Measurements from ENCODE around the gene OR10P1.

DNA sequence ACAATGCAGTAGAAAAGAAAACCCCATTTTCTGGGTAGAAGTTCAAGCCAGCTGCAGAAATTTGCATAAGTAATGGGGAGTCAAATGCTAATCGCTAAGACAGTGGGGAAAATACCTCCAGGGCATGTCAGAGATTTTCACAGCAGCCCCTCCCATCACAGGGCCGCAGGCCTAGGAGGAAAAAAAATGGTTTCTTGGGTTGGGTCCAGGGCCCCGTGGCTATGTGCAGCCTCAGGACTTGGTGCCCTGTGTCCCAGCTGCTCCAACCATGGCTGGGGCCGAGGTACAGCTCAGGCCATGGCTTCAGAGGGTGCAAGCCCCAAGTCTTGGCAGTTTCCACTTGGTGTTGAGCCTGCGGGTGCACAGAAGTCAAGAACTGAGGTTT, 14.6 kb downstream of the OR10P1 start:
- TF ChIP-seq, protein P1, sequence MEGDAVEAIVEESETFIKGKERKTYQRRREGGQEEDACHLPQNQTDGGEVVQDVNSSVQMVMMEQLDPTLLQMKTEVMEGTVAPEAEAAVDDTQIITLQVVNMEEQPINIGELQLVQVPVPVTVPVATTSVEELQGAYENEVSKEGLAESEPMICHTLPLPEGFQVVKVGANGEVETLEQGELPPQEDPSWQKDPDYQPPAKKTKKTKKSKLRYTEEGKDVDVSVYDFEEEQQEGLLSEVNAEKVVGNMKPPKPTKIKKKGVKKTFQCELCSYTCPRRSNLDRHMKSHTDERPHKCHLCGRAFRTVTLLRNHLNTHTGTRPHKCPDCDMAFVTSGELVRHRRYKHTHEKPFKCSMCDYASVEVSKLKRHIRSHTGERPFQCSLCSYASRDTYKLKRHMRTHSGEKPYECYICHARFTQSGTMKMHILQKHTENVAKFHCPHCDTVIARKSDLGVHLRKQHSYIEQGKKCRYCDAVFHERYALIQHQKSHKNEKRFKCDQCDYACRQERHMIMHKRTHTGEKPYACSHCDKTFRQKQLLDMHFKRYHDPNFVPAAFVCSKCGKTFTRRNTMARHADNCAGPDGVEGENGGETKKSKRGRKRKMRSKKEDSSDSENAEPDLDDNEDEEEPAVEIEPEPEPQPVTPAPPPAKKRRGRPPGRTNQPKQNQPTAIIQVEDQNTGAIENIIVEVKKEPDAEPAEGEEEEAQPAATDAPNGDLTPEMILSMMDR (IDR thresholded peaks at IDR 0.05): no peak
- no peak for TF ChIP-seq POLR2A (IDR thresholded peaks at IDR 0.05)

Data from gastroesophageal sphincter (tissue), 3 donors.